Upper lobe of right lung (tissue), 1 donor: ENCODE data around the gene EML4. TPM values are rescaled to one million over a fixed set of nuclear protein-coding genes. Genes with fewer than 3 reads are reported as not detected.

Experiments
- ATAC-seq: fragments of 200-7000 bp; cut with Tn5 transposase; one replicate; pipeline ENCODE4 v1.9.1; 2020; ENCODE audit warnings: mild to moderate bottlenecking, moderate library complexity
- DNase-seq: peaks from one replicate; pipeline ENCODE4 v3.0.0-alpha.2; 2020
- H3K27ac ChIP-seq: fragments of 200-600 bp; one replicate; pipeline ENCODE4 v1.8.0; 2022
- H3K27me3 ChIP-seq: fragments of 200-600 bp; one replicate; pipeline ENCODE4 v1.8.0; 2022; ENCODE audit warnings: mild to moderate bottlenecking
- H3K36me3 ChIP-seq: fragments of 200-600 bp; one replicate; pipeline ENCODE4 v1.8.0; 2022
- H3K4me1 ChIP-seq: fragments of 200-600 bp; one replicate; pipeline ENCODE4 v1.8.0; 2022
- H3K4me3 ChIP-seq: fragments of 200-600 bp; one replicate; pipeline ENCODE4 v1.8.0; 2022; ENCODE audit warnings: mild to moderate bottlenecking
- H3K9me3 ChIP-seq: fragments of 200-600 bp; one replicate; pipeline ENCODE4 v1.8.0; 2022
- CTCF ChIP-seq: fragments of 200-600 bp; IDR thresholded peaks from one replicate; pipeline ENCODE4 v1.8.0; 2022; ENCODE audit warnings: antibody characterized with exemption
- intact Hi-C: fragments of 100-400 bp; cut with DNase I; formaldehyde crosslinking; loops from one replicate; pipeline ENCODE4 v1.11.0; 2022
- total RNA-seq: library from RNA; stranded (reverse); fragmentation: NEBNext Ultra II Directional; extraction: Animal tissue kit (Norgen Biotek cat#: 25700); gene quantifications from one replicate; pipeline ENCODE4 v1.2.1, GENCODE V29; 2021
- donor health status: DM: no; HTN: yes; CAD: no; lungs with severe emphysema.

Gene EML4
- total RNA-seq, 1 donor from 2014 or later: 83.0 TPM

- TF ChIP-seq CTCF: no peak
- Histone ChIP-seq H3K36me3 (no peaks in the 10 kb centered on the region), H3K27me3 (no peaks in the 10 kb centered on the region), H3K9me3 (no peaks in the 10 kb centered on the region), H3K4me1 (peaks cover 10% of the 10 kb centered on the region), H3K4me3 (no peak overlapping the region), H3K27ac (no peak overlapping the region)
- DNase-seq (no peak), ATAC-seq (no peak)
- intact Hi-C loops: no loop called here
Measured at GRCh38 chr2:42232024-42232423, 62.9 kb downstream of the EML4 start.

GRCh38 chr2:42233976-42234441, 64.9 kb downstream of the EML4 start:
- DNase-seq (no peak), ATAC-seq (peak; percentile 35)
- no peak overlapping the region for H3K27ac ChIP-seq
- no peaks in the 10 kb centered on the region for H3K9me3 ChIP-seq
- intact Hi-C loops: no loop called here
- peaks cover 14% of the 10 kb centered on the region for H3K4me1 ChIP-seq
- H3K27me3 ChIP-seq: no peaks in the 10 kb centered on the region
- H3K36me3 ChIP-seq: no peaks in the 10 kb centered on the region
- H3K4me3 ChIP-seq: no peak overlapping the region
- no peak for TF ChIP-seq CTCF

- H3K36me3 ChIP-seq: no peaks in the 10 kb centered on the region
- no peaks in the 10 kb centered on the region for H3K27me3 ChIP-seq
- intact Hi-C loops: no loop called here
- H3K27ac ChIP-seq: no peak overlapping the region
- DNase-seq (no peak), ATAC-seq (no peak)
- H3K4me3 ChIP-seq: no peak overlapping the region
- no peaks in the 10 kb centered on the region for H3K9me3 ChIP-seq
- TF ChIP-seq CTCF: no peak
- peaks cover 25% of the 10 kb centered on the region for H3K4me1 ChIP-seq
Measured at GRCh38 chr2:42236911-42237310, 67.8 kb downstream of the EML4 start.

- TF ChIP-seq CTCF: peak; percentile 51
- Histone ChIP-seq H3K9me3 (no peaks in the 10 kb centered on the region), H3K27me3 (no peaks in the 10 kb centered on the region), H3K27ac (no peak overlapping the region), H3K4me3 (no peak overlapping the region), H3K4me1 (peaks cover 25% of the 10 kb centered on the region), H3K36me3 (no peaks in the 10 kb centered on the region)
- ATAC-seq (peak; percentile 96), DNase-seq (no peak)
- intact Hi-C loops: no loop called here
Measured at GRCh38 chr2:42238644-42239288, 69.6 kb downstream of the EML4 start.

GRCh38 chr2:42239289-42239661, 70.1 kb downstream of the EML4 start:
- H3K9me3 ChIP-seq: no peaks in the 10 kb centered on the region
- no peak overlapping the region for H3K4me3 ChIP-seq
- intact Hi-C loops: no loop called here
- no peak overlapping the region for H3K27ac ChIP-seq
- no peaks in the 10 kb centered on the region for H3K36me3 ChIP-seq
- TF ChIP-seq CTCF: no peak
- ATAC-seq (no peak), DNase-seq (no peak)
- H3K27me3 ChIP-seq: no peaks in the 10 kb centered on the region
- peaks cover 20% of the 10 kb centered on the region for H3K4me1 ChIP-seq

GRCh38 chr2:42239811-42240210, 70.7 kb downstream of the EML4 start:
- no peaks in the 10 kb centered on the region for H3K27me3 ChIP-seq
- no peak overlapping the region for H3K27ac ChIP-seq
- no peaks in the 10 kb centered on the region for H3K9me3 ChIP-seq
- DNase-seq (no peak), ATAC-seq (no peak)
- TF ChIP-seq CTCF: no peak
- peaks cover 15% of the 10 kb centered on the region for H3K4me1 ChIP-seq
- intact Hi-C loops: no loop called here
- no peaks in the 10 kb centered on the region for H3K36me3 ChIP-seq
- no peak overlapping the region for H3K4me3 ChIP-seq
